Bronchial epithelial cell (primary cell): ENCODE measurements around the gene TMEM51. TPM values are rescaled to one million over a fixed set of nuclear protein-coding genes. Genes with fewer than 3 reads are reported as not detected.

Source experiments
- DNase-seq: peaks from one replicate; pipeline ENCODE4 v3.0.0-alpha.2; 2010; ENCODE audit warnings: low read depth
- FAIRE-seq: peaks from 2 replicates; lab custom pipeline; 2011; peaks lifted over from hg19 to GRCh38; lab: Jason Lieb, UNC
- H3K27me3 ChIP-seq: 2 replicates; pipeline ENCODE4 v1.5.1; 2011; ENCODE audit warnings: low read length; ENCODE audit not compliant: control insufficient read depth, insufficient read depth
- H3K36me3 ChIP-seq: 2 replicates; pipeline ENCODE4 v1.5.1; 2011; ENCODE audit warnings: low read length; ENCODE audit not compliant: control insufficient read depth, insufficient read depth
- H3K4me3 ChIP-seq: 2 replicates; pipeline ENCODE4 v1.5.1; 2011; ENCODE audit warnings: mild to moderate bottlenecking, low read depth, low read length, control low read depth
- CTCF ChIP-seq: IDR thresholded peaks from 2 replicates; pipeline ENCODE4 v1.5.1; 2011; ENCODE audit warnings: mild to moderate bottlenecking, moderate library complexity, low read length, control low read depth, inconsistent platforms; ENCODE audit not compliant: insufficient read depth, severe bottlenecking
- total RNA-seq: library from RNA; depleted of rRNA; stranded (reverse); fragments of >200 nt; gene quantifications from 2 replicates; pipeline ENCODE4 v1.2.1, GENCODE V29; 2014

Gene TMEM51
- total RNA-seq, 1 donor from 2014 or later: 5.3 TPM

GRCh38 chr1:15210651-15211375 lies 57.3 kb downstream of the TMEM51 start:
- TF ChIP-seq CTCF: no peak
- Histone ChIP-seq H3K27me3 (no peaks in the 10 kb centered on the region), H3K4me3 (no peak overlapping the region), H3K36me3 (peaks cover 8% of the 10 kb centered on the region)
- FAIRE-seq (no peak), DNase-seq (no peak)

- H3K36me3 ChIP-seq: peaks cover 8% of the 10 kb centered on the region
- H3K4me3 ChIP-seq: no peak overlapping the region
- no peak for TF ChIP-seq CTCF
- DNase-seq (no peak), FAIRE-seq (no peak)
- H3K27me3 ChIP-seq: no peaks in the 10 kb centered on the region
Measured at GRCh38 chr1:15211424-15211823, 57.9 kb downstream of the TMEM51 start.

GRCh38 chr1:15212216-15212953 lies 58.8 kb downstream of the TMEM51 start:
- TF ChIP-seq CTCF: no peak
- Histone ChIP-seq H3K36me3 (peaks cover 5% of the 10 kb centered on the region), H3K4me3 (no peak overlapping the region), H3K27me3 (no peaks in the 10 kb centered on the region)
- FAIRE-seq (no peak), DNase-seq (no peak)

GRCh38 chr1:15212954-15213291 lies 59.4 kb downstream of the TMEM51 start:
- no peak overlapping the region for H3K4me3 ChIP-seq
- no peak for FAIRE-seq
- H3K36me3 ChIP-seq: peaks cover 5% of the 10 kb centered on the region
- no peak for TF ChIP-seq CTCF
- DNase-seq: no peak
- H3K27me3 ChIP-seq: no peaks in the 10 kb centered on the region

GRCh38 chr1:15213341-15213821 lies 59.8 kb downstream of the TMEM51 start:
- Histone ChIP-seq H3K27me3 (no peaks in the 10 kb centered on the region), H3K36me3 (peaks cover 5% of the 10 kb centered on the region), H3K4me3 (no peak overlapping the region)
- no peak for TF ChIP-seq CTCF
- DNase-seq (no peak), FAIRE-seq (no peak)
